Stomach smooth muscle (tissue), 2 donors: ENCODE results near the gene CLDN20.

Experiments used
- H3K27ac ChIP-seq: one replicate; pipeline ENCODE4 v1.7.0; 2013; ENCODE audit warnings: mild to moderate bottlenecking, low read length, inconsistent platforms
- H3K27me3 ChIP-seq, 2 donors: one replicate each; pipeline ENCODE4 v1.7.0; 2013; ENCODE audit warnings: low read length in 2 of 2; ENCODE audit not compliant: insufficient read depth in 2 of 2, control insufficient read depth in 1 of 2
- H3K36me3 ChIP-seq, 2 donors: one replicate each; pipeline ENCODE4 v1.7.0; 2013; ENCODE audit warnings: low read length in 2 of 2; ENCODE audit not compliant: control insufficient read depth in 2 of 2, insufficient read depth in 2 of 2
- H3K4me1 ChIP-seq: one replicate; pipeline ENCODE4 v1.7.0; 2013; ENCODE audit warnings: low read length; ENCODE audit not compliant: control insufficient read depth, insufficient read depth
- H3K4me3 ChIP-seq, 2 donors: one replicate each; pipeline ENCODE4 v1.7.0; 2013; ENCODE audit warnings: low read length in 2 of 2
- H3K9ac ChIP-seq, 2 donors: one replicate each; pipeline ENCODE4 v1.7.0; 2013; ENCODE audit warnings: low read length in 2 of 2, mild to moderate bottlenecking in 1 of 2
- H3K9me3 ChIP-seq, 2 donors: one replicate each; pipeline ENCODE4 v1.7.0; 2013; ENCODE audit warnings: low read length in 2 of 2; ENCODE audit not compliant: control insufficient read depth in 2 of 2
- donor health status: healthy.
- donor health status: Pancreatic carcinoma.

CLDN20 gene

DNA sequence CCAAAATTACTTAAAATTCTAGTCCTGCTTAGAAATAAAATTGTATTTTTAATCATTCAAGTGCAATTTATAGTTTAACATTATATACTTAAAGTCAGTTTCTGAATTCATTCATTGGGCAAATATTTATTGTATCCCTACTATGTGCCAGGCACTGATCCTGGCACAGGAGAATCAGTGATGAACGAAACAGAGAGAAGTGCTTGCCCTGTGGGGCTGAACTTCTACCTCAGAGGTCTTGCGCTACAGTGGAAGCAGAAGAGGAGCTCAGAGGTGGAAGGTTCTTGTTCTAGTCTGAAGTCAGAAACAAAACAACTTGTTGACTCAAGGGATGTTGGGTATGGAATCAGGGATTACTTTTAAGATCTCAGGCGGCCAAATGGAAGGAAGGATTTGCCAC, 6.0 kb downstream of the CLDN20 start:
- Histone ChIP-seq H3K4me3 (no peak overlapping the region), H3K36me3 (no peaks in the 10 kb centered on the region), H3K27ac (no peak overlapping the region), H3K27me3 (no peaks in the 10 kb centered on the region), H3K4me1 (peaks cover 13% of the 10 kb centered on the region), H3K9ac (no peak overlapping the region), H3K9me3 (no peaks in the 10 kb centered on the region)

GRCh38 chr6:155270561-155271091, 6.8 kb downstream of the CLDN20 start:
- no peak overlapping the region for H3K9ac ChIP-seq
- H3K27me3 ChIP-seq, result no peaks in the 10 kb centered on the region
- peaks cover 13% of the 10 kb centered on the region for H3K4me1 ChIP-seq
- H3K36me3 ChIP-seq, result no peaks in the 10 kb centered on the region
- H3K4me3 ChIP-seq, result no peak overlapping the region
- no peaks in the 10 kb centered on the region for H3K9me3 ChIP-seq
- H3K27ac ChIP-seq, result no peak overlapping the region

GRCh38 chr6:155271145-155271544, 7.3 kb downstream of the CLDN20 start:
- peaks cover 18% of the 10 kb centered on the region for H3K4me1 ChIP-seq
- no peak overlapping the region for H3K4me3 ChIP-seq
- H3K36me3 ChIP-seq, result no peaks in the 10 kb centered on the region
- H3K27ac ChIP-seq, result no peak overlapping the region
- no peaks in the 10 kb centered on the region for H3K27me3 ChIP-seq
- no peak overlapping the region for H3K9ac ChIP-seq
- no peaks in the 10 kb centered on the region for H3K9me3 ChIP-seq

GRCh38 chr6:155272353-155273232, 8.8 kb downstream of the CLDN20 start:
- no peaks in the 10 kb centered on the region for H3K9me3 ChIP-seq
- H3K4me1 ChIP-seq, result peaks cover 19% of the 10 kb centered on the region
- peak overlapping the region; percentile 0 to 36 for H3K4me3 ChIP-seq
- peak overlapping the region; percentile 38 for H3K27ac ChIP-seq
- H3K9ac ChIP-seq, result no peak overlapping the region
- H3K27me3 ChIP-seq, result no peaks in the 10 kb centered on the region
- no peaks in the 10 kb centered on the region for H3K36me3 ChIP-seq

GRCh38 chr6:155273431-155273830, 9.6 kb downstream of the CLDN20 start:
- Histone ChIP-seq H3K4me1 (peaks cover 19% of the 10 kb centered on the region), H3K9me3 (no peaks in the 10 kb centered on the region), H3K36me3 (no peaks in the 10 kb centered on the region), H3K4me3 (peak overlapping the region; percentile 7 to 16), H3K9ac (no peak overlapping the region), H3K27me3 (no peaks in the 10 kb centered on the region), H3K27ac (peak overlapping the region; percentile 38)

DNA sequence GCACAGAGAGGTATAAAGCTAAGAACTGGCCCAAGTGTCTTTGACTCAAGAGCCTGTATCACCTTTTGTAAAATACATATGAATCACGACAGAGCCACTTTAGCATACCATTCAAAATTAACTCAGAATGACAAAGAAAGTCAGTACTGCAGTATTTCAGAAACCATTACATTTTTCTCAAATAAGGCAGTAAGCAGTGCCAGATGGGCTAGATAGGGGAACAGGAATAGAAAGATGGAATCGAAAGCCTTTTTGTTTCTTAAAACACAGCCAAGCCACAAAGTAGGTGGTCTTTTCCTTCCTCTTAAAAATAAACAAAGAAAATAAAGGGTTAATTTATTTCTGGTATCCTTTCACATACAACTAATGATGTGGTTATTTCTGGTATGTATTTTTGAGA, 10.3 kb downstream of the CLDN20 start:
- Histone ChIP-seq H3K4me1 (peaks cover 19% of the 10 kb centered on the region), H3K27me3 (no peaks in the 10 kb centered on the region), H3K4me3 (no peak overlapping the region), H3K9me3 (no peaks in the 10 kb centered on the region), H3K27ac (no peak overlapping the region), H3K9ac (no peak overlapping the region), H3K36me3 (no peaks in the 10 kb centered on the region)

DNA sequence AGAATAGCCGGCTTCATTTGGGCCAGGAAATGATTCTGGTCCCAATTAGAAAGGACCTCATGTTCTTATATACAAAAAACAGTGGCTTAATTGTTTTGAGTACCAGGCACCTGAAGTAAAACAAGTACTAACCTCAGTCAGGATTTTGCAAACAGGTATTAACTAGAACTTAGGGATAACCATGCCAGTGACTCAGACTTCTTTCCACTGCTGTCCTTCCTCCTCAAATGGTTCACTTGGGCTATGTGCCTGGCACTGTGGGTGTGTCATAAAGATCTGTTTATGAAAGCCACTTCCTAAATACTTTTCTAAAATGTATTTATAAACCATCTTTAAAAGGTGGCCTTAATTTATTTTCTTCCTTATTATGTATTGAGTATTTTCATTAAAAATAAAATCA, 10.7 kb downstream of the CLDN20 start:
- Histone ChIP-seq H3K4me1 (peaks cover 19% of the 10 kb centered on the region), H3K27ac (no peak overlapping the region)

DNA sequence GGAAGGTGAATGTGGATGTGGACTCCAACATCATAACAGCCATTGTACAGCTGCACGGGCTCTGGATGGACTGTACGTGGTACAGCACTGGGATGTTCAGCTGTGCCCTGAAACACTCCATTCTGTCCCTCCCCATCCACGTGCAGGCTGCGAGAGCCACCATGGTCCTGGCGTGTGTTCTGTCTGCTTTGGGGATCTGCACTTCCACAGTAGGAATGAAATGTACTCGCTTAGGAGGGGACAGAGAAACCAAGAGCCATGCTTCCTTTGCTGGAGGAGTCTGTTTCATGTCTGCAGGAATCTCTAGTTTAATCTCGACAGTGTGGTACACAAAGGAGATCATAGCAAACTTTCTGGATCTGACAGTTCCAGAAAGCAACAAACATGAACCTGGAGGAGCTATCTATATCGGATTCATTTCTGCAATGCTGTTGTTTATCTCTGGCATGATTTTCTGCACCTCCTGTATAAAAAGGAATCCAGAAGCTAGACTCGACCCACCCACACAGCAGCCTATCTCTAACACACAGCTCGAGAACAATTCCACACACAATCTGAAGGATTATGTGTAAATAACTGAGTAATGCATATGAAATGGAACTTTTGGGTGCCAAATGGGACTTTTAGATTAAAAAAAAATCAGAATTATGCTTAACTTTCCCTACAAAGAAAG, 12.1 kb downstream of the CLDN20 start:
- Histone ChIP-seq H3K9ac (no peak overlapping the region), H3K4me3 (peak overlapping the region; percentile 6 to 56), H3K27ac (peak overlapping the region; percentile 66), H3K27me3 (no peaks in the 10 kb centered on the region), H3K36me3 (no peaks in the 10 kb centered on the region), H3K4me1 (peaks cover 19% of the 10 kb centered on the region), H3K9me3 (no peaks in the 10 kb centered on the region)

More for the DNA sequence above, 10.7 kb downstream of the CLDN20 start:
- H3K9me3 ChIP-seq, result no peaks in the 10 kb centered on the region
- no peaks in the 10 kb centered on the region for H3K36me3 ChIP-seq
- no peak overlapping the region for H3K4me3 ChIP-seq
- H3K27me3 ChIP-seq, result no peaks in the 10 kb centered on the region
- no peak overlapping the region for H3K9ac ChIP-seq

DNA sequence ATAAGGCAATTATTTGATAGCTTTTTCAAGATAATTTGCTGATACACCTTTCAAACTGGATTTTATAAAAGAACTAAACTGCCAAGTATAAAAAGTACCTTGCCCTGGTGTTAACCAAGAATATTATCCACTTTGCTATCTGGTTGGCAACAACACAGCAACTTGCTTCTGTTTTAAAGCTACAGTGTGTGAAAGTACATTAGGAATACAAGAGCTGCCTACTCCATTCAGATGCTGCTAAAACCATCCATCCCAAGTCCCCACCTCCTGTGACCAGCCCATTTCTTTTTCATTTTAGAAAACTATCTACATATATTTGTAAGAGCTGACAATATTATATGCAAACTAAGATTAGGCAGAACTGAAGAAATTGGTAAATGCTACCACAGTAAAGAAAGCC, 12.8 kb downstream of the CLDN20 start:
- H3K27me3 ChIP-seq, result no peaks in the 10 kb centered on the region
- peaks cover 19% of the 10 kb centered on the region for H3K4me1 ChIP-seq
- H3K9ac ChIP-seq, result no peak overlapping the region
- H3K9me3 ChIP-seq, result no peaks in the 10 kb centered on the region
- H3K36me3 ChIP-seq, result no peaks in the 10 kb centered on the region
- no peak overlapping the region for H3K27ac ChIP-seq
- H3K4me3 ChIP-seq, result no peak overlapping the region

GRCh38 chr6:155278319-155279049, 14.7 kb downstream of the CLDN20 start:
- Histone ChIP-seq H3K36me3 (no peaks in the 10 kb centered on the region), H3K9ac (no peak overlapping the region), H3K9me3 (no peaks in the 10 kb centered on the region), H3K4me1 (peaks cover 12% of the 10 kb centered on the region), H3K27me3 (no peaks in the 10 kb centered on the region), H3K4me3 (no peak overlapping the region), H3K27ac (no peak overlapping the region)
